Measurements from ENCODE around the gene NAA80. TPM values are rescaled to one million over a fixed set of nuclear protein-coding genes. Genes with fewer than 3 reads are reported as not detected.

The NAA80 gene
- total and polyA plus RNA-seq, 4 donors = 4.8 to 16.6 (median 12.1) TPM

DNA sequence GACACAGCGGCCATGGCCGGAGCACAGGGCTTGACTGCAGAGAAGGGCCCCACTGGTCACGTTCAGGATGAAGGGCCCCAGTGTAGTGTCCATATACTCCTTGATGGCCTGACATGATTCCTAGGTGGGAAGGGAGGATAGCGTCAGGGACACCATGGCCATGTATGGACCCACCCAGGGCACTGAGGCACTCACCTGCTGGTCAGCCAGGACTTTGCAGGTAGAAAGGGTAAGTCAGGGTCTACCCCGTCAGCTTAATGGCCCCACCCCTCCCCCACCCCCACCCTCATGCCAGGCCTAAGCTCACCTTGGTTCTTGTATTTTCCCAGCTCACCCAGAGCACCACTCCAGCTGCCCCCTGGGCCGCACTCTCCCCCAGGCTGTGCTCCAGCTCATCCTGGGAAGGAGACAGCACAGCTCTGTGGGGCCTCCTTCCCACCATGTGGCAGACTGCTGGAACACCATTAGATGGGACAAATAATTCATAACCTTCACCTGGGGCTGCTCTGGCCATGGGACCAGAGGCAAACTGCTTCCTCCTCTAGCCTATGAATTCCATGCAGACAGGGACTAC is 1.6 kb upstream of the NAA80 start:
- Histone ChIP-seq H3K4me3 (no peak overlapping the region), H3K9ac (ENCODE audit: insufficient read depth in 1 of 2, low read length in 2 of 2) (no peak overlapping the region), H3K27me3 (ENCODE audit: control insufficient read depth in 3 of 3, insufficient read depth in 3 of 3, low read length in 2 of 3) (no peaks in the 10 kb centered on the region), H3K4me1 (ENCODE audit: control insufficient read depth in 5 of 5, insufficient read depth in 5 of 5, low read length in 5 of 5) (peaks cover 10 to 31% (median 17%) of the 10 kb centered on the region in 5 donors), H3K9me3 (ENCODE audit: control insufficient read depth in 4 of 4, insufficient read depth in 3 of 4, low read length in 3 of 4) (no peaks in the 10 kb centered on the region), H3K27ac (ENCODE audit: low read depth in 1 of 2, low read length in 1 of 2) (peak overlapping the region; percentile 85 to 95), H3K36me3 (ENCODE audit: control insufficient read depth in 4 of 4, insufficient read depth in 4 of 4, low read length in 4 of 4) (peaks cover 0 to 4% (median 0%) of the 10 kb centered on the region in 4 donors)
- DNase-seq (no peak), ATAC-seq (ENCODE audit: insufficient read depth, low FRiP score) (no peak)
- 81 to 84% methylated on average over 6 of the region's 6 CpGs for WGBS, 2 donors
- TF ChIP-seq, protein P1, sequence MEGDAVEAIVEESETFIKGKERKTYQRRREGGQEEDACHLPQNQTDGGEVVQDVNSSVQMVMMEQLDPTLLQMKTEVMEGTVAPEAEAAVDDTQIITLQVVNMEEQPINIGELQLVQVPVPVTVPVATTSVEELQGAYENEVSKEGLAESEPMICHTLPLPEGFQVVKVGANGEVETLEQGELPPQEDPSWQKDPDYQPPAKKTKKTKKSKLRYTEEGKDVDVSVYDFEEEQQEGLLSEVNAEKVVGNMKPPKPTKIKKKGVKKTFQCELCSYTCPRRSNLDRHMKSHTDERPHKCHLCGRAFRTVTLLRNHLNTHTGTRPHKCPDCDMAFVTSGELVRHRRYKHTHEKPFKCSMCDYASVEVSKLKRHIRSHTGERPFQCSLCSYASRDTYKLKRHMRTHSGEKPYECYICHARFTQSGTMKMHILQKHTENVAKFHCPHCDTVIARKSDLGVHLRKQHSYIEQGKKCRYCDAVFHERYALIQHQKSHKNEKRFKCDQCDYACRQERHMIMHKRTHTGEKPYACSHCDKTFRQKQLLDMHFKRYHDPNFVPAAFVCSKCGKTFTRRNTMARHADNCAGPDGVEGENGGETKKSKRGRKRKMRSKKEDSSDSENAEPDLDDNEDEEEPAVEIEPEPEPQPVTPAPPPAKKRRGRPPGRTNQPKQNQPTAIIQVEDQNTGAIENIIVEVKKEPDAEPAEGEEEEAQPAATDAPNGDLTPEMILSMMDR (IDR thresholded peaks at IDR 0.05; ENCODE audit: control extremely low read depth, extremely low read depth) = no peak

DNA sequence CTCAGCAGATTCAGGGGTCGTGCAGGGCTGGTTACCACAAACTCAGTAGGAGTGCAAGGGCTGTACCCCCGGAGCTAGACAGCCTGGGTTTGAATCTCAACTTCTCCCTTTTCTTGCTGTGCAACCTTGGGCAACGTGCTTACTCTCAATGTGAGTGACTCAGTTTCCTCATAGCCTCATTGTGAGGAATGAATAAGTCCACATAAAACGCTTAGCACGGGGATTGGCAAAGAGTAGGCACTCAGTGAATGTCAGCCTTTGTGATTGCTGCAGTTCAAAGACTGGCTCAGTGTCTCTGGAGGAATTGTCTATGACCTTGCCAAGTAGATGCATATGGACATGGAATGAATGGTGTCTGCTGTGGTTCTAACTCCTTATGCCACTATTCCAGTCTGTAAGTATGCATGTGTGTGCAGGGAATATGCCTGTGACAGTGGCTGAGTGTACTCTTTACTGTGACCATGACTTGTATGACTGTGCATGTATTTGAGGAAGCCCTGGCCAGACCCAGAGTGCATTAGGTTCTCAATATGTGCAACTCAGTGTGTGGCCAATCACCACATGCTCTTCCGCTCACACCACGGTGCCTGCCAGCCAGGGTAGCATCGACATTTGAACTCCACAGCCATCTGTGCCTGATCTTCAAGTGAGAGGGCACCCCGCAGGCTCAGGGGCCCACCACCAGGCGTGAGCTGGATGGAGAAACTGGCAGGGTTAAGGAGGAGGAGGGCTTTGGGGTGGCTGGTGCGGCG is 900 bp upstream of the NAA80 start:
- 37 to 41% methylated on average over 12 of the region's 12 CpGs for WGBS, 2 donors
- peaks cover 10 to 31% (median 17%) of the 10 kb centered on the region in 5 donors for H3K4me1 ChIP-seq (ENCODE audit: control insufficient read depth in 5 of 5, insufficient read depth in 5 of 5, low read length in 5 of 5)
- DNase-seq (peak in 1 of 3 donors; percentile 44), ATAC-seq (ENCODE audit: insufficient read depth, low FRiP score) (no peak)
- peaks cover 0 to 4% (median 0%) of the 10 kb centered on the region in 4 donors for H3K36me3 ChIP-seq (ENCODE audit: control insufficient read depth in 4 of 4, insufficient read depth in 4 of 4, low read length in 4 of 4)
- H3K9ac ChIP-seq (ENCODE audit: insufficient read depth in 1 of 2, low read length in 2 of 2) = peak overlapping the region; percentile 51 to 85
- no peaks in the 10 kb centered on the region for H3K9me3 ChIP-seq (ENCODE audit: control insufficient read depth in 4 of 4, insufficient read depth in 3 of 4, low read length in 3 of 4)
- H3K27me3 ChIP-seq (ENCODE audit: control insufficient read depth in 3 of 3, insufficient read depth in 3 of 3, low read length in 2 of 3) = no peaks in the 10 kb centered on the region
- TF ChIP-seq, protein P1 (IDR thresholded peaks at IDR 0.05; ENCODE audit: control extremely low read depth, extremely low read depth) = no peak
- peak overlapping the region; percentile 6 for H3K4me3 ChIP-seq
- peak overlapping the region; percentile 85 to 95 for H3K27ac ChIP-seq (ENCODE audit: low read depth in 1 of 2, low read length in 1 of 2)

DNA sequence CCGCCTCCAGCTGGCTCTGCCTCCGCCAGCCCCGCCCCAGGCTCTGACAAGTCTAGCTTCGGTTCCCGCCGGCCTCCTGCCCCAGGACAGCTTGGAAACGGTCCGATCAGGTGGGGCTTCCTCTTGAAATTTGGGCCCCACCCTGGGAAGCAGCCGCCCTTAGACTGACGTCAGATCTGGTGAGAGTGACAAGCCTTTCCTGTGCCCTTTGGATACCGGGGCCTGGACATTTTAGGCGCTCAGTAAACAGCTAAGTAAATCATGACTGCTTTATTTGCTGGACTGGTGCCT is 378 bp upstream of the NAA80 start:
- Histone ChIP-seq H3K4me1 (ENCODE audit: control insufficient read depth in 5 of 5, insufficient read depth in 5 of 5, low read length in 5 of 5) (peaks cover 10 to 31% (median 17%) of the 10 kb centered on the region in 5 donors), H3K4me3 (peak overlapping the region; percentile 6), H3K36me3 (ENCODE audit: control insufficient read depth in 4 of 4, insufficient read depth in 4 of 4, low read length in 4 of 4) (peaks cover 0 to 4% (median 0%) of the 10 kb centered on the region in 4 donors), H3K27ac (ENCODE audit: low read depth in 1 of 2, low read length in 1 of 2) (peak overlapping the region; percentile 85 to 95), H3K9ac (ENCODE audit: insufficient read depth in 1 of 2, low read length in 2 of 2) (peak overlapping the region; percentile 51 to 85), H3K27me3 (ENCODE audit: control insufficient read depth in 3 of 3, insufficient read depth in 3 of 3, low read length in 2 of 3) (no peaks in the 10 kb centered on the region), H3K9me3 (ENCODE audit: control insufficient read depth in 4 of 4, insufficient read depth in 3 of 4, low read length in 3 of 4) (no peaks in the 10 kb centered on the region)
- no peak for DNase-seq
- TF ChIP-seq, protein P1 (IDR thresholded peaks at IDR 0.05; ENCODE audit: control extremely low read depth, extremely low read depth) = no peak
- no peak for ATAC-seq (ENCODE audit: insufficient read depth, low FRiP score)
- 1% methylated on average over 12 of the region's 12 CpGs for WGBS, 2 donors
